Renal pelvis (tissue), 3 donors: ENCODE measurements around the gene GYS1. TPM values are rescaled to one million over a fixed set of nuclear protein-coding genes. Genes with fewer than 3 reads are reported as not detected.

Experiments used
- polyA plus RNA-seq, 3 donors: library from polyadenylated mRNA; unstranded; fragments of 120-200 nt; gene quantifications; one replicate each; pipeline ENCODE4 v1.2.1, GENCODE V29; 2013; ENCODE audit not compliant: insufficient read length in 3 of 3

The GYS1 gene
- polyA plus RNA-seq, 3 donors: 42.9 to 56.7 (median 55.5) TPM

Other genes starting within 250 kb of the GYS1 start
- under 1 TPM; 0.39 to 0.83 (median 0.65) TPM for gene IZUMO1, start 246.4 kb downstream of the GYS1 start, polyA plus RNA-seq
- 1 to 10 TPM; 3.0 to 4.4 (median 4.2) TPM for gene FUT1, start 240.7 kb downstream of the GYS1 start, polyA plus RNA-seq
- gene FGF21, start 237.8 kb downstream of the GYS1 start, polyA plus RNA-seq: not detected
- 10 to 100 TPM; 47.7 to 65.3 (median 60.4) TPM for gene BCAT2, start 182.3 kb downstream of the GYS1 start, polyA plus RNA-seq
- gene HSD17B14, start 156.8 kb downstream of the GYS1 start, polyA plus RNA-seq: 10 to 100 TPM; 38.3 to 44.8 (median 43.3) TPM
- gene PLEKHA4, start 124.7 kb downstream of the GYS1 start, polyA plus RNA-seq: 10 to 100 TPM; 25.2 to 29.4 (median 25.7) TPM
- gene PPP1R15A, start 120.9 kb downstream of the GYS1 start, polyA plus RNA-seq: 10 to 100 TPM; 33.8 to 36.6 (median 33.9) TPM
- gene TULP2, start 94.6 kb downstream of the GYS1 start, polyA plus RNA-seq: 1 to 10 TPM in 1 of 3 donors, under 1 TPM in 2; 0.70 to 1.5 (median 0.96) TPM
- 100 to 1,000 TPM; 311 to 334 (median 332) TPM for gene NUCB1, start 93.0 kb downstream of the GYS1 start, polyA plus RNA-seq
- 10 to 100 TPM in 1 of 3 donors, 1 to 10 TPM in 2; 8.5 to 11.6 (median 9.7) TPM for gene DHDH, start 59.6 kb downstream of the GYS1 start, polyA plus RNA-seq
- 10 to 100 TPM; 76.5 to 91.9 (median 87.6) TPM for gene BAX, start 38.4 kb downstream of the GYS1 start, polyA plus RNA-seq
- 1,000 to 10,000 TPM; 2,476 to 3,205 (median 2,712) TPM for gene FTL, start 28.0 kb downstream of the GYS1 start, polyA plus RNA-seq
- 100 to 1,000 TPM in 2 of 3 donors, 10 to 100 TPM in 1; 96.2 to 118 (median 101) TPM for gene RUVBL2, start 578 bp upstream of the GYS1 start, polyA plus RNA-seq
- gene LHB, start 23.8 kb upstream of the GYS1 start, polyA plus RNA-seq: under 1 TPM in 2 of 3 donors, not detected in 1; 0.30 to 0.71 TPM
- not detected for gene CGB3, start 31.0 kb upstream of the GYS1 start, polyA plus RNA-seq
- not detected for gene CGB2, start 38.6 kb upstream of the GYS1 start, polyA plus RNA-seq
- not detected for gene CGB1, start 43.6 kb upstream of the GYS1 start, polyA plus RNA-seq
- gene CGB5, start 50.5 kb upstream of the GYS1 start, polyA plus RNA-seq: under 1 TPM in 1 of 3 donors, not detected in 2; 0.20 TPM
- gene CGB8, start 55.8 kb upstream of the GYS1 start, polyA plus RNA-seq: under 1 TPM in 1 of 3 donors, not detected in 2; 0.39 TPM
- 1 to 10 TPM in 2 of 3 donors, under 1 TPM in 1; 0.74 to 1.4 (median 1.2) TPM for gene CGB7, start 64.4 kb upstream of the GYS1 start, polyA plus RNA-seq
- gene NTF4, start 71.5 kb upstream of the GYS1 start, polyA plus RNA-seq: 1 to 10 TPM; 3.2 to 6.5 (median 5.7) TPM
- under 1 TPM; 0.03 to 0.13 (median 0.05) TPM for gene KCNA7, start 79.4 kb upstream of the GYS1 start, polyA plus RNA-seq
- 100 to 1,000 TPM; 322 to 406 (median 393) TPM for gene SNRNP70, start 92.1 kb upstream of the GYS1 start, polyA plus RNA-seq
- gene LIN7B, start 121.1 kb upstream of the GYS1 start, polyA plus RNA-seq: 10 to 100 TPM in 2 of 3 donors, 1 to 10 TPM in 1; 9.0 to 11.5 (median 10.1) TPM
- 1 to 10 TPM; 1.1 to 1.4 (median 1.1) TPM for gene C19orf73, start 125.8 kb upstream of the GYS1 start, polyA plus RNA-seq
- gene PPFIA3, start 126.2 kb upstream of the GYS1 start, polyA plus RNA-seq: 1 to 10 TPM; 6.7 to 9.4 (median 9.0) TPM
- gene HRC, start 162.1 kb upstream of the GYS1 start, polyA plus RNA-seq: 10 to 100 TPM; 24.8 to 36.4 (median 33.1) TPM
- gene TRPM4, start 164.5 kb upstream of the GYS1 start, polyA plus RNA-seq: 10 to 100 TPM; 29.4 to 62.7 (median 39.0) TPM